ENCODE data around the gene MICAL3.
A peak's percentile ranks its signal among the peaks of the same experiment; 100 is the strongest.

The MICAL3 gene

GRCh38 chr22:17922925-17923903 is 101.1 kb downstream of the MICAL3 start:
- peak; percentile 77 for DNase-seq

- DNase-seq = no peak
These were observed 102.2 kb downstream of the MICAL3 start for GRCh38 chr22:17921871-17922821.

DNA sequence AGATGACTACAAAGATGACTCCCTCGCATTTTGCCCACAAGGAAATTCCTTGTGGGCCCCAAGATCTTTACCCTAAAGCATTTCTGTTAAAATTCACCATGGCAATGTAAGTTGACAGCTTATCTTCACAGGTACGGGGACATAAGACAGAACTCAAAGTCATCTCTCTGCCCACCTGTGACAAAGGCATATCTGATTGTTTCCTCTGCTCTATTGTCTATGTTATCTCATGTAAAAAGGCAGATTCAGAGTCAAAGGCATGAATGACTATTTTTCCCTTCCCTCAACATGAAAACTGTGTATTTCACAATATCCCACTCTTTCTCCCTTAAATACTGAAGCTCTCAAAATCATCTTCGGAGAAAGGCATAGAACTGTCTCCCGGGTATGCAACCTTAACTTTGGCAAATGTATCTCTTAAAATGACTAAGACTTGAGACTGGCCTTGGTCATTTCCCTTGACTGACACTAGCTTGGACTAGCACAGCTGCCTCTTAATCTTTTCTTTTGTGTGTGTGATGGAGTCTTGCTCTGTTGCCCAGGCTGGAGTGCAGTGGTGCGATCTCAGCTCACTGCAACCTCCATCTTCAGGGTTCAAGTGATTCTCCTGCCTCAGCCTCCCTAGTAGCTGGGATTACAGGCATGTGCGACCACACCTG is 103.2 kb downstream of the MICAL3 start:
- no peak for DNase-seq

DNA sequence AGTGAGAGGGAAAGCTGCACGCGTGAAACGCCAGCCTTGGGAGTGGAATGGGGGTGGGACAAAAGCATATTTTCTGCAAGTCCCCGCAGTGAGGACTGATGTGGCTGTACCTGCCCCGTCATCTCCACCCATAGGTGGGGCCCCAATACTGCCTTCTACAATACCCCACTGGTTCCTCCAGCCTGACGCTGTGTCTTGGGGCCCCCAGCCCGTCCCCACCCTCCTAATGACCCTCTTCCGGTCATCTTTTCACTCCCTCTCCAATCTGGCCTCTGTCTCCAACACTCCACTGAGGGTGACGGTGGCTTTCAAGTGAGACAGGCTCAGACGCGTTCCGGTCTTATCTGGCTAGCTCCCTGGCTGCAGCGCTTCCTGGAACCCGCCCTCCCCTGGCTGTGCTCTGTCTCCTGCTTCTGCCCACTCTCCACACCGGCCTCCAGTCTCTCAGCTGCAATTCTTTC is 104.2 kb downstream of the MICAL3 start:
- peak; percentile 58 for DNase-seq

- DNase-seq = peak; percentile 50
These were observed 104.9 kb downstream of the MICAL3 start for GRCh38 chr22:17919276-17920144.

- DNase-seq = no peak
These were observed 105.5 kb downstream of the MICAL3 start for GRCh38 chr22:17918840-17919239.

DNA sequence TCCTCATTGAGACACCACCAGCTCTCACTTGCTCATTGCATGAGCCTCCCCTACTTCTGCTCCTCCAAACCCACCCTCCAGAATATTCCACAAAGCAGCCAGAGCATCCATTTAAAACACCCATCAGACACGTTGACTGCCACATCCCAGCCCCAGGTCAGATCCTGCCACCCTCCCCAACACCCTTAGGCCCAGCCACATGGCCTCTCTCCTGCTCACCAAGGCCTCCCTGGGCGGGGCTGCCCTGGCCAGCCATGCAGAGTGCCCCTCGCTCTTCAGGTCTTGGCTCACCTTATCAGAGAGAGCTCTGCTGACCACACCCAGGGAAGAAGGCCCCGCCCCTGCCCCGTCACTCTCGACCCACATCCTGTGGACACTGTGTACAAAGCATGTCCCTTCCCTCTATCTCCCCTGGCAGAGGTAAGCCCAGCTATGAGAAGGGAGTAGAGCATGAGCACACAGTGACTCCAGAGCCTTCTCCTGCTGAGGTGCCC is 106.8 kb downstream of the MICAL3 start:
- DNase-seq = peak; percentile 51

DNA sequence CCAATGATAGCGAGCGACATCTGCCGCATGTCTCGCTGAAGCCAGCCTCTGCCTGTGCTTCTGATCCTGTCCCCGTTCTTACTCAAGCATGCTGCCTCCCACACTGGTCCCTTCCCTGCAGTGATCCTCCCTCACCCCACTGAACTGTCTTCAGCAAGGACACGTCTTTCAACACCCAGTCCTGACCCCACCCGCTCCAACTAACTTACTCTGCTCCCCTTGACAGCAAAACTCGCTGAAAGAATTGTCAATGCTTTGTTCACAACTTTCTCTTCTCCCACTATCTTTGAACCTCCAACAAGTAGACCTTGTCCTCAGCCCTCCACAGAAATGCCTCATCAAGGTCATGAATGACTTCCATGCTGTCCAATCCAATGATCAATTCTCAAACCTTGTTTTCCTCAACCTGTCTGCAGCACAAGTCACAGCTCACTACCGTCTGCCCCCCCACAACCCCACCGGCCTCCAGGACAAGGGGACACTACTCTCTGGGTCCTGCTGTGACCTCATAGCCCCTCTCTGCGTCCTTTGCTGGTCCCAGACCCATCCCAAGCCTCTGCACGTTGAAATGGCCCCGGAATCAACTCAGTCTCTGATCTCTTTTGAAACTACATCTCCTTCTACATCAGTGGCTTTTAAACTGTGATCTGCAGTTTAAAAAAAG is 108.0 kb downstream of the MICAL3 start:
- peak; percentile 6 for DNase-seq

- DNase-seq = peak; percentile 3
These were observed 108.7 kb downstream of the MICAL3 start for GRCh38 chr22:17915676-17916075.

DNA sequence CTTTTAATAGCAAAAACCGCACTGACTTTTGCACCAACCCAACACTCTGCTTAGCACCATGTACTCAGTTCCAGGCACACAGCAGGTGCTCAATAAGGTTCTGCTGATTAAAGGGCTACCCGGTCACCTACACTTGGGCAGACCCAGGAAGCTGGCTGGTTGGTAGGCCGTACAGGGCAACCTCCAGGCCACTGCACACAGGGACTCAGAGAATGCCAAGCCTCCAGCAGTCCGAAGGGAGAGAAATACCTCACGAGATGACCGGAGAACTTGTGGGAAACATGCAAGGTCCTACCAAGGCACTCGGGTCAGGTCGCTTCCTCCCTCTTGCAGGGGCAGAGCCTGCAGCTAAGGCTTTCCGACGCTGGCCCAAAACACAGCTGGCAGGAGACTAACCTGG is 109.2 kb downstream of the MICAL3 start:
- peak; percentile 18 for DNase-seq

- no peak for DNase-seq
These were observed 109.9 kb downstream of the MICAL3 start for GRCh38 chr22:17914474-17914873.

- no peak for DNase-seq
These were observed 110.5 kb downstream of the MICAL3 start for GRCh38 chr22:17913801-17914347.

DNA sequence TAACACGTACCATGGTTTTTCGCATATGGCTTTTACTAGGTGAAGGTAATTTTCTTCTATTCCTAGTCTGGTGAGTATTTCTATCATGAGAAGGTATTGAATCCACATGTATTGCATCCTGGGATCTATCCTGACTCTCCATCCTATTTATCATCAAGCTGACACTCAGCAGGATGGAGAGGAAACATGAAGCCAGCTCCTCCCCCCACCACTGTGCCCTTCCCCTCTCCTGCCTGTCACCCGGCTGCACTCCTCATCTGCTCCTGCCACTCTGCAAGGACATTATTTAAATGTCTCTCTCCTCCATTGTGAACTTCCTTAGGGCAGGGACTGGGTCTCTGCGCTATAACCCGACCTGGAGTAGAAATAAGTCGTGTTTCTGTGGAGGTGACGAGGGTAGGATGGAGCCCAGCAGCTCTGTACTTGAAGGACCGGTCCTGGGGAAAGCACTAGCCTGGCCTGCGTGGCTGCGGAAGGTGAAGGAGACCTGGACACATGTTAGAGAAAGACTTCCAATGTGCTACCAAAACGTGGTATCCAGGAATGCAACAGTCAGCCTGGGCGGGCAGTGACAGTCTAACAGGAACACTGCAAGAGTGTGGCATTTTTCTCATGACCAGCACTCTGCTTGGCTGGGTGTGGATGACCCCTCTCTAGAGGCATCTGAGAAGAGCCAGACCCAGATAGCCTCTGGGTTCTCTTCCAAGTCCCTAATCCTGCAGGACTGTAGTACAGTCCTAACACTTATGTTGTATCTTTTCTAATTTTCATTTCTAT is 111.2 kb downstream of the MICAL3 start:
- no peak for DNase-seq

- peak; percentile 2 for DNase-seq
These were observed 112.5 kb downstream of the MICAL3 start for GRCh38 chr22:17911887-17912286.

DNA sequence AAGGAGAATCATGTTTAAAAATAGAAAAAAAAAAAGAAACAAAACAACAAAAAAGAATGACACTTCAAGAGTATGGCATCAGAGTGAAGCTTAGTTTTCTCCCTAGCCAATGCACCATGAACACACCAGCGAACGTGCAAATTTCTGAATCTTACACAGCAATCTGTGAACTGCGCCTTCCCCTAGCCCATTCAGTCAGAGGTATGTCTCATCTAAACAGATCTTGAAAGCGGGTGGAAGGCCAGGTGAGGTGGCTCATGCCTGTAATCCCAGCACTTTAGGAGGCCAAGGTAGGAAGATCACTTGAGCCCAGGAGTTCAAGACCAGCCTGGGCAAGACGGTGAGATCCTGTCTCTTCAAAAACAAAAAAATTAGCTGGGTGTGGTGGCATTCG is 113.1 kb downstream of the MICAL3 start:
- DNase-seq = no peak

DNA sequence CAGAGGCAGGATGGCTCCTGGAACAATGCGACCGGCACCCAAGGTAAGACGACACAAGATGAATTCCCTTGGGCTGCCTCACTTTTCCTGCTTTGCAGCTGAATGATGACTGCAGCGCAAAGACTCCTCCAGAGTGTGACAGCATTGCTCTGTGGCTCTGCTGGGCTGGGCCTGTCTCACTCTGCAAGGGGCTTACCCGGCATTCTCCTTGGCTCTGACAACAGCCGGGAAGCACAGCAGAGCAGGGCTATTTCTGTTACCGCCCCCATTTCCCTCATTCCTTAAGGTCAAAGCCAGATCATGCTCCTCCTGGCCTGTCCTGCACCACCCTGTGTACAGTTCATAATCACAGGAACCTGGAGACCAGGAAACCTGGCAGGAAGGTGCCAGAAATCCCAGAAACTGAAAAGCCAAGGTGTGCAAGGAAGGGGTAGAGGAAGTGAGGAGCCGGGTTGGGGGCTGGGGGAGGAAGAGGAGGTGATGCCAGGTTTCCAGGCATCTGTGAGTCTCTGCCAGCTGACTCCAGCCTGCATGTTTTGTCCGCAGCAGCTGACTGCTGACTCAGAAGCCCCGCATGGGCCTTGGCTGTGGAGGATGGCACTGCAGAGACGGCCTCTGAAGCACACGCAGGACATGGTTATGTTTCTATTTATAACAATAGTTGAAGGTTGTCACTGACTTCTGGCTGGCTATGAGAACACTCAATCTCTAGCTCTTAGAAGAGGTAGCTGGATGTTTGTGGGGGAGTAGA is 113.6 kb downstream of the MICAL3 start:
- peak; percentile 89 for DNase-seq

DNA sequence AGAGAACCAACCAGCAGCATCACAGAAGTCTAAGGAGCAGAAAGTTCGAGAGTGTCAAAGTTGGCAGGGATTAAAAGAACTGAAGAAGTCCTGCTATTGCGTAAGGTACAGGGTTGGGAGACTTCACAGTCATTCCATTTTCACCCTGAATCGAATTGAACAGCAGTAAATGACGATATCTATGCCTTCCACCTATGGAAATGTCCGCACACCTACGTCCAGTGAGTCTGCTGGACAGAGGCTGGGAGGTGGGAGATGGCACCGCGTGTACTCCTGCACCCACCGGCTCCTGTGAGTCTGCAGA is 116.7 kb downstream of the MICAL3 start:
- DNase-seq = no peak

GRCh38 chr22:17906978-17907747 is 117.2 kb downstream of the MICAL3 start:
- no peak for DNase-seq

Data from femur (tissue), 1 donor.